Measurements from ENCODE around the gene KIF25. TPM values are rescaled to one million over a fixed set of nuclear protein-coding genes. Genes with fewer than 3 reads are reported as not detected.

The KIF25 gene
- total RNA-seq, 1 experiment from 2014 or later, result 0.39 TPM

DNA sequence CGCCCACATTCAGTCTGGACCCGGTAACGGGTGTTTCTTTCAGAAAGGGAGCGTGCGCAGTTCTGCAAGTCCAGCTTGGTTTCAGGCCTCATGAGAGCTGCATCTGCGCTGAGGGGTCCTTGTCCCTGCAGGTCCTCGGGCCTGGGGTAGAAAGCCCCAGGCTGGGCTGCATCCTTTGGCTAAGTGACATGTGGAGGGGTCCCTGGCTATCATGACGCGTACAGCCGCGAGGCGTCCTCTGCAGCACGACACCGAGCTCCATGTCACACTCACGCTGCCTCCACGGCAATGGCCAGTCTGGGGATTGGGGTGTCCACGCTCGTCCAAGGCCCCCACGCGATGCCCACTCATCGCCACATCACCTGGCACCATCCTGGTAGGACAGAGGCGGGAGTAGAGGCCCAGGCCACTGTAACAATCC, 1.7 kb upstream of the KIF25 start:
- no peak overlapping the region for H3K4me3 ChIP-seq (ENCODE audit: low read depth, low read length, poor library complexity, severe bottlenecking)
- no peak for TF ChIP-seq EZH2 (IDR thresholded peaks at IDR 0.05; ENCODE audit: borderline replicate concordance, low read depth, low read length, poor library complexity, severe bottlenecking)
- TF ChIP-seq, protein P1, sequence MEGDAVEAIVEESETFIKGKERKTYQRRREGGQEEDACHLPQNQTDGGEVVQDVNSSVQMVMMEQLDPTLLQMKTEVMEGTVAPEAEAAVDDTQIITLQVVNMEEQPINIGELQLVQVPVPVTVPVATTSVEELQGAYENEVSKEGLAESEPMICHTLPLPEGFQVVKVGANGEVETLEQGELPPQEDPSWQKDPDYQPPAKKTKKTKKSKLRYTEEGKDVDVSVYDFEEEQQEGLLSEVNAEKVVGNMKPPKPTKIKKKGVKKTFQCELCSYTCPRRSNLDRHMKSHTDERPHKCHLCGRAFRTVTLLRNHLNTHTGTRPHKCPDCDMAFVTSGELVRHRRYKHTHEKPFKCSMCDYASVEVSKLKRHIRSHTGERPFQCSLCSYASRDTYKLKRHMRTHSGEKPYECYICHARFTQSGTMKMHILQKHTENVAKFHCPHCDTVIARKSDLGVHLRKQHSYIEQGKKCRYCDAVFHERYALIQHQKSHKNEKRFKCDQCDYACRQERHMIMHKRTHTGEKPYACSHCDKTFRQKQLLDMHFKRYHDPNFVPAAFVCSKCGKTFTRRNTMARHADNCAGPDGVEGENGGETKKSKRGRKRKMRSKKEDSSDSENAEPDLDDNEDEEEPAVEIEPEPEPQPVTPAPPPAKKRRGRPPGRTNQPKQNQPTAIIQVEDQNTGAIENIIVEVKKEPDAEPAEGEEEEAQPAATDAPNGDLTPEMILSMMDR (conservative IDR thresholded peaks at IDR 0.05; ENCODE audit: low read depth, low read length), result no peak
- no peaks in the 10 kb centered on the region for H3K27me3 ChIP-seq (replicated peaks; ENCODE audit: insufficient read depth, low read depth, low read length, poor library complexity)
- peaks cover 8% of the 10 kb centered on the region for H3K4me1 ChIP-seq (ENCODE audit: insufficient read depth, low read length, poor library complexity, severe bottlenecking)
- H3K27ac ChIP-seq (ENCODE audit: low read depth, low read length, poor library complexity, severe bottlenecking), result no peak overlapping the region
- BruUV-seq (replicated peaks), result no TSS peak
- H3K9me3 ChIP-seq (ENCODE audit: low read depth, low read length, poor library complexity, severe bottlenecking), result no peaks in the 10 kb centered on the region
- intact Hi-C loops (cut with micrococcal nuclease; ENCODE audit: unreplicated experiment), result no loop called here
- POLR2A ChIA-PET (ENCODE audit: low non-redundant PET), result no interaction called here
- CTCF ChIA-PET, result no interaction called here
- no peaks in the 10 kb centered on the region for H3K36me3 ChIP-seq (ENCODE audit: insufficient read depth, low read length, poor library complexity, severe bottlenecking)
- no peak for DNase-seq (ENCODE audit: low spot score)

DNA sequence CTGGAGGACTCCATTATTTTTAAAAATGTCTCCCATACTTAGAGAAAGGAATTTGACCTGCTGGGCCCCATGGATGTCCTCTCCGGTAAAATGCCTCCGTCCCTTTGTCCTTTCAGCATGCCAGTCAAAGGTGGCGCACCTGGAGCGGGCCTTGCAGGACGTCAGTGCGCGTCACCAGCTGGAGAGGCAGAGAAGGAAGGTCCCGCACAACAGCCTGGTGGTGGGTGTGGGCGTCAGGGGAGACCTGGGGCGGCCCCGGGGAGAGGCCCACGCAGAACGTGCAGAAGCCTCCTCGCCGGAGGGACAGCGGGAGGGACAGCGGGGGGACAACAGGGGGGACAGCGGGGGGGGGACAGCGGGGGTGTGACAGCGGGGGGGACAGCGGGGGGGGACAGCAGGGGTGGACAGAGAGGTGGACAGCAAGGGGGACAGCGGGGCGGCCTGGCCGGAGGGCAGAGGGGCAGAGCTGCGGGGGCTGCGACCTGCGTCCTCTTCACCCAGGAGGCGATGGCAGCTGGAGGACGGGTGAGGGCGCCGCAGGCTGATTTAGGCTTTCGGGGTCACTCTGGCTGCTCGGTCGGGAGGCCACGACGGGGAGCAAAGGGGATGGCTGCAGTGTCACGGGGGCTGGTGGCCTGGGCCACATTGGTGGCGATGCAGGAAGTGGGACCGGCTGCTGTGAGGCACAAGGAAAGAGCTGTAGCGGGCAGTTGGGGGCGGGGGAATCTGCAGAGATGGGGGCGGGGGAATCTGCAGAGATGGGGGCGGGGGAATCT, 859 bp upstream of the KIF25 start:
- intact Hi-C loops (cut with micrococcal nuclease; ENCODE audit: unreplicated experiment), result no loop called here
- ChIA-PET CTCF (no interaction called here), POLR2A (ENCODE audit: low non-redundant PET) (no interaction called here)
- no peak for DNase-seq (ENCODE audit: low spot score)
- no TSS peak for BruUV-seq (replicated peaks)
- TF ChIP-seq, protein P1 (conservative IDR thresholded peaks at IDR 0.05; ENCODE audit: low read depth, low read length), result no peak
- no peak for TF ChIP-seq EZH2 (IDR thresholded peaks at IDR 0.05; ENCODE audit: borderline replicate concordance, low read depth, low read length, poor library complexity, severe bottlenecking)
- no peaks in the 10 kb centered on the region for H3K9me3 ChIP-seq (ENCODE audit: low read depth, low read length, poor library complexity, severe bottlenecking)
- H3K36me3 ChIP-seq (ENCODE audit: insufficient read depth, low read length, poor library complexity, severe bottlenecking), result no peaks in the 10 kb centered on the region
- no peak overlapping the region for H3K4me3 ChIP-seq (ENCODE audit: low read depth, low read length, poor library complexity, severe bottlenecking)
- H3K27ac ChIP-seq (ENCODE audit: low read depth, low read length, poor library complexity, severe bottlenecking), result no peak overlapping the region
- H3K4me1 ChIP-seq (ENCODE audit: insufficient read depth, low read length, poor library complexity, severe bottlenecking), result peaks cover 8% of the 10 kb centered on the region
- H3K27me3 ChIP-seq (replicated peaks; ENCODE audit: insufficient read depth, low read depth, low read length, poor library complexity), result no peaks in the 10 kb centered on the region

DNA sequence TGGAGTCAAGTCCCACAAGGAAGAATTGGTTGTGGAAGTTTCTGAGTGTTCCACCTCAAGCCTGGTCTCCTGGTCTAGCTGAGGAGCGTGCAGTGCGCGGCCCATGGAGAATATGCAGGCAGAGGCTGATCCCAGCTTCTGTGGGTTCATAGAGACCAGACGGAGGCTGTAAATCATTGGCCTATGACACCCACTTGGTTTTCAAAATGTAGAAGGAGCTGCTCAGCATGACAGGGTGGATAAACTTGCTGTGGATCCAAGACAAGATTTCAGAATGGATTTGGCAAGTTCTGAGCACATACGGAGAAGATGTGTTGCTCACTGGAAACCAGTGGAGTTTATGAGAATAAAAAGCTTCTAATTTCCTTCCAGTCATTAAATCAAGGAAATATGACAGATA, 744 bp downstream of the KIF25 start:
- TF ChIP-seq, protein P1 (conservative IDR thresholded peaks at IDR 0.05; ENCODE audit: low read depth, low read length), result no peak
- TF ChIP-seq EZH2 (IDR thresholded peaks at IDR 0.05; ENCODE audit: borderline replicate concordance, low read depth, low read length, poor library complexity, severe bottlenecking), result no peak
- POLR2A ChIA-PET (ENCODE audit: low non-redundant PET), result no interaction called here
- Histone ChIP-seq H3K9me3 (ENCODE audit: low read depth, low read length, poor library complexity, severe bottlenecking) (no peaks in the 10 kb centered on the region), H3K4me1 (ENCODE audit: insufficient read depth, low read length, poor library complexity, severe bottlenecking) (peaks cover 8% of the 10 kb centered on the region), H3K27me3 (replicated peaks; ENCODE audit: insufficient read depth, low read depth, low read length, poor library complexity) (no peaks in the 10 kb centered on the region), H3K4me3 (ENCODE audit: low read depth, low read length, poor library complexity, severe bottlenecking) (no peak overlapping the region), H3K27ac (ENCODE audit: low read depth, low read length, poor library complexity, severe bottlenecking) (peak overlapping the region; percentile 21), H3K36me3 (ENCODE audit: insufficient read depth, low read length, poor library complexity, severe bottlenecking) (no peaks in the 10 kb centered on the region)
- DNase-seq (ENCODE audit: low spot score), result no peak
- CTCF ChIA-PET, result no interaction called here
- intact Hi-C loops (cut with micrococcal nuclease; ENCODE audit: unreplicated experiment), result no loop called here
- no TSS peak for BruUV-seq (replicated peaks)
